ENCODE measurements around the gene FAM118B. TPM values are rescaled to one million over a fixed set of nuclear protein-coding genes. Genes with fewer than 3 reads are reported as not detected.

FAM118B gene
- total RNA-seq, result 22.5 and 41.8 TPM in 2 replicates

GRCh38 chr11:126211236-126212088, at the start of gene FAM118B, which contains the start of gene RPUSD4:
TSS of gene FAM118B (plus strand) at chr11:126211782. CDS start at chr11:126235002, 23,220 bp downstream.
TSS of gene RPUSD4 (minus strand) at chr11:126211650. CDS start at chr11:126211638, 12 bp downstream.

GRCh38 chr11:126268708-126269579, 57.4 kb downstream of the FAM118B start, which contains the start of the genes FOXRED1 and SRPRA:
TSS of gene FOXRED1 (plus strand) at chr11:126269154. CDS start at chr11:126269207, 53 bp downstream.
TSS of gene SRPRA (minus strand) at chr11:126268895. CDS start at chr11:126268804, 91 bp downstream.

GRCh38 chr11:126282736-126283591, 71.4 kb downstream of the FAM118B start, which contains the start of gene TIRAP:
TSS of gene TIRAP (plus strand) at chr11:126283093. CDS start at chr11:126290895, 7,802 bp downstream.

GRCh38 chr11:126303623-126304456, 92.3 kb downstream of the FAM118B start, which contains the start of gene DCPS:
TSS of gene DCPS (plus strand) at chr11:126304060. CDS start at chr11:126304081, 21 bp downstream.

Small RNA genes lying within 50 kb of the gene (small RNA-seq; reads per million reads assigned to genes)
- gene AP001893.2 (ENCODE audit: low replicate concordance) (0.20 reads per million), gene RN7SL351P (ENCODE audit: low replicate concordance) (not detected), gene RNU4-86P (ENCODE audit: low replicate concordance) (not detected)

Other genes starting within 250 kb of the FAM118B start
- 1.7 and 3.3 TPM in 2 replicates for gene CDON, start 148.9 kb upstream of the FAM118B start, total RNA-seq
- gene RPUSD4, start 132 bp upstream of the FAM118B start, total RNA-seq, result 23.4 and 26.6 TPM in 2 replicates
- gene SRPRA, start 57.1 kb downstream of the FAM118B start, total RNA-seq, result 150 and 222 TPM in 2 replicates
- gene FOXRED1, start 57.4 kb downstream of the FAM118B start, total RNA-seq, result 12.5 and 22.5 TPM in 2 replicates
- gene TIRAP, start 71.3 kb downstream of the FAM118B start, total RNA-seq, result 7.2 and 9.7 TPM in 2 replicates
- 17.1 and 20.8 TPM in 2 replicates for gene DCPS, start 92.3 kb downstream of the FAM118B start, total RNA-seq
- 21.0 and 46.1 TPM in 2 replicates for gene ST3GAL4, start 143.9 kb downstream of the FAM118B start, total RNA-seq

Data from placental pericyte (primary cell).